ENCODE data around the gene SLITRK6. TPM values are rescaled to one million over a fixed set of nuclear protein-coding genes. Genes with fewer than 3 reads are reported as not detected.

Gene SLITRK6
- total RNA-seq, 4 donors from 2014 or later, result 5.0 to 17.3 (median 8.0) TPM

GRCh38 chr13:85806553-85807175 lies 7.4 kb upstream of the SLITRK6 start:
- H3K4me1 ChIP-seq, result no peaks in the 10 kb centered on the region
- DNase-seq, result no peak
- H3K9me3 ChIP-seq, result no peaks in the 10 kb centered on the region
- TF ChIP-seq POLR2A (IDR thresholded peaks at IDR 0.05), result no peak
- peak in 4 of 6 experiments; percentile 39 to 53 (median 44) for TF ChIP-seq CTCF (IDR thresholded peaks at IDR 0.05)
- H3K27me3 ChIP-seq, result no peaks in the 10 kb centered on the region
- H3K4me3 ChIP-seq, result no peak overlapping the region
- H3K27ac ChIP-seq, result no peak overlapping the region
- H3K36me3 ChIP-seq, result no peaks in the 10 kb centered on the region

DNA sequence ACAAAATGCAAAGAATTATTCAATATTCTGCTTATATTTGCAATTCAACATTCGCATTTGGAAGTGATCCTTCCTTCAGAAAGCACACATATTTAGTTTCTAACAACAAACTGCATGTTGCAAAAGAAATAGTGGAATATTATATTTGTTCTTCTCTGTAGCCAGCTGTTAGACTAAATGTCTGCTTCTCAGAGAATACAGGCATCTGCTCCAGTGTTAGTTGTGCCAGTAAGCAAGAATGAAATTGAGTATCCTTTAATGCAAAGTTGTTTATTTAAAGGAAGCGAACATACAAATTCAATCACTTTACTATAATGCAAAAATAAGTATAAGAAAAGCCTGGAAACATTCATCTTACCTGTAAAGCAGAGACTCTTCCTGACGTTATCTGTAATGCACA lies 663 bp downstream of the SLITRK6 start:
- TF ChIP-seq CTCF (IDR thresholded peaks at IDR 0.05) (no peak), POLR2A (IDR thresholded peaks at IDR 0.05) (no peak)
- H3K4me3 ChIP-seq, result peak overlapping the region in 1 of 4 donors; percentile 18

GRCh38 chr13:85797311-85797710 lies 1.9 kb downstream of the SLITRK6 start:
- Histone ChIP-seq H3K27ac (no peak overlapping the region), H3K27me3 (no peaks in the 10 kb centered on the region), H3K4me1 (no peaks in the 10 kb centered on the region), H3K4me3 (no peak overlapping the region), H3K9me3 (no peaks in the 10 kb centered on the region), H3K36me3 (no peaks in the 10 kb centered on the region)
- DNase-seq, result no peak
- TF ChIP-seq CTCF (IDR thresholded peaks at IDR 0.05), result no peak
- no peak for TF ChIP-seq POLR2A (IDR thresholded peaks at IDR 0.05)

More for the DNA sequence above, 663 bp downstream of the SLITRK6 start:
- DNase-seq, result no peak
- H3K27me3 ChIP-seq, result no peaks in the 10 kb centered on the region
- H3K27ac ChIP-seq, result no peak overlapping the region
- H3K9me3 ChIP-seq, result no peaks in the 10 kb centered on the region
- no peaks in the 10 kb centered on the region for H3K36me3 ChIP-seq
- no peaks in the 10 kb centered on the region for H3K4me1 ChIP-seq

DNA sequence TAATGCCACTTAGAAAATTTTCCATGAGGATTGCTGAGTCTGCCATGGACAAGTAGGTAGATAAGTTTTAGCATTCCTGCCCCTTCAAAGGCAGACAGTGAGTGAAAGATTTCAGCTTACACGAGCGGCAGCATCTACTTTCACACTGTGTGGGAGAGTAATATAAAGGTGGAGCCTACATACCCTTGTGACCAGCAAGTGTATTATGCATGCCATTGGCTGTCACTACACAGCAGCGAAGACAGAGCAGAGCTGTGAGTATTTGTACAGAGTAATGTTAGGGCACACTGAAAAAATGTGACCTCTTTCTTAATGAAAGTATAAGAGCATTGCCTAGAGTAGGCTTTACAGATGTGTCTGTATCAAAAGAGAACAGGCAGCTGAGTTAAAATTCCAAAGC lies 14.0 kb downstream of the SLITRK6 start:
- no peaks in the 10 kb centered on the region for H3K27me3 ChIP-seq
- no peak for DNase-seq
- TF ChIP-seq POLR2A (IDR thresholded peaks at IDR 0.05) (no peak), CTCF (IDR thresholded peaks at IDR 0.05) (no peak)
- H3K27ac ChIP-seq, result no peak overlapping the region
- H3K36me3 ChIP-seq, result no peaks in the 10 kb centered on the region
- no peak overlapping the region for H3K4me3 ChIP-seq
- no peaks in the 10 kb centered on the region for H3K4me1 ChIP-seq
- no peaks in the 10 kb centered on the region for H3K9me3 ChIP-seq

- Histone ChIP-seq H3K27me3 (no peaks in the 10 kb centered on the region), H3K4me1 (no peaks in the 10 kb centered on the region), H3K27ac (no peak overlapping the region), H3K9me3 (no peaks in the 10 kb centered on the region), H3K4me3 (no peak overlapping the region), H3K36me3 (no peaks in the 10 kb centered on the region)
- TF ChIP-seq CTCF (IDR thresholded peaks at IDR 0.05) (no peak), POLR2A (IDR thresholded peaks at IDR 0.05) (no peak)
- DNase-seq, result no peak
These were observed 26.9 kb downstream of the SLITRK6 start for GRCh38 chr13:85772367-85772766.

- Histone ChIP-seq H3K4me3 (no peak overlapping the region), H3K27ac (no peak overlapping the region), H3K4me1 (no peaks in the 10 kb centered on the region), H3K27me3 (no peaks in the 10 kb centered on the region), H3K36me3 (no peaks in the 10 kb centered on the region), H3K9me3 (no peaks in the 10 kb centered on the region)
- DNase-seq, result no peak
- TF ChIP-seq POLR2A (IDR thresholded peaks at IDR 0.05) (no peak), CTCF (IDR thresholded peaks at IDR 0.05) (no peak)
These were observed 27.4 kb downstream of the SLITRK6 start for GRCh38 chr13:85771856-85772255.

Measured in Peyer's patch (tissue), 4 donors.